H1 (cell line): ENCODE data around the gene ARL14. TPM values are rescaled to one million over a fixed set of nuclear protein-coding genes. Genes with fewer than 3 reads are reported as not detected.

Source experiments
- CTCF ChIA-PET: fragments of 300-600 bp; sonication (Branson Sonifier 250); formaldehyde crosslinking; loops from one replicate; lab custom pipeline; 2021; ENCODE audit not compliant: partially characterized antibody; lab: Charles Lee
- POLR2A ChIA-PET: fragments of 300-600 bp; sonication (Branson Sonifier 250); formaldehyde crosslinking; loops from one replicate; lab custom pipeline; 2021; ENCODE audit warnings: inconsistent platforms; ENCODE audit not compliant: partially characterized antibody; lab: Charles Lee
- DNase-seq, 2 experiments: peaks; one replicate each; pipeline versions ENCODE4 v3.0.0 to v3.0.0-alpha.2; 2010 to 2022; ENCODE audit warnings: low spot score in 2 of 2, low read depth in 1 of 2, mixed read lengths in 1 of 2
- FAIRE-seq: peaks from 2 replicates; lab custom pipeline; 2011; peaks lifted over from hg19 to GRCh38; lab: Jason Lieb, UNC
- H2AFZ ChIP-seq: 2 replicates; pipeline ENCODE4 v1.8.1; 2012; ENCODE audit warnings: low read length, inconsistent platforms
- H2AK5ac ChIP-seq: 2 replicates; pipeline ENCODE4 v1.6.1; 2013; ENCODE audit warnings: low read depth, low read length
- H2BK120ac ChIP-seq: replicated peaks from 2 replicates; pipeline ENCODE3; 2013; ENCODE audit warnings: low read depth, low read length, inconsistent platforms
- H2BK12ac ChIP-seq: 2 replicates; pipeline ENCODE4 v1.6.1; 2013; ENCODE audit warnings: low read depth, low read length
- H2BK15ac ChIP-seq: 2 replicates; pipeline ENCODE4 v1.6.1; 2013; ENCODE audit warnings: low read length
- H2BK20ac ChIP-seq: 2 replicates; pipeline ENCODE4 v1.6.1; 2013; ENCODE audit warnings: low read length
- H2BK5ac ChIP-seq: 2 replicates; pipeline ENCODE4 v1.6.1; 2013; ENCODE audit warnings: low read depth, low read length
- H3K14ac ChIP-seq: 2 replicates; pipeline ENCODE4 v1.6.1; 2013; ENCODE audit warnings: inconsistent platforms; ENCODE audit not compliant: insufficient read length
- H3K18ac ChIP-seq: 2 replicates; pipeline ENCODE4 v1.6.1; 2013; ENCODE audit warnings: low read length; ENCODE audit errors: extremely low read depth
- H3K23ac ChIP-seq: 2 replicates; pipeline ENCODE4 v1.6.1; 2013; ENCODE audit warnings: inconsistent platforms; ENCODE audit not compliant: insufficient read length
- H3K23me2 ChIP-seq: 2 replicates; pipeline ENCODE4 v1.6.1; 2013; ENCODE audit warnings: low read depth, low read length
- H3K27ac ChIP-seq: 2 replicates; pipeline ENCODE4 v1.6.1; 2011; ENCODE audit warnings: low read depth, low read length, inconsistent platforms
- H3K27me3 ChIP-seq, 4 experiments: replicated peaks in 1 of 4; 1 replicate in 1 of 4; 2 replicates in 3 of 4; pipeline versions ENCODE4 v1.6.1 to v1.8.1; 2011 to 2013; ENCODE audit warnings: low read length in 3 of 4, mild to moderate bottlenecking in 3 of 4, inconsistent platforms in 2 of 4, mixed read lengths in 2 of 4, moderate library complexity in 1 of 4; ENCODE audit not compliant: control insufficient read depth in 3 of 4, insufficient read depth in 3 of 4; ENCODE audit errors: extremely low read depth in 1 of 4
- H3K36me3 ChIP-seq, 4 experiments: 2 replicates each; pipeline versions ENCODE4 v1.6.1 to v1.8.1; 2011 to 2013; ENCODE audit warnings: mild to moderate bottlenecking in 4 of 4, low read length in 3 of 4, moderate library complexity in 2 of 4, control low read depth in 1 of 4, inconsistent platforms in 1 of 4; ENCODE audit not compliant: insufficient read depth in 4 of 4, control insufficient read depth in 2 of 4
- H3K4ac ChIP-seq: replicated peaks from 2 replicates; pipeline ENCODE3; 2013; ENCODE audit warnings: low read length, low read depth, mixed read lengths, inconsistent platforms; ENCODE audit not compliant: insufficient read length
- H3K4me1 ChIP-seq, 4 experiments: replicated peaks in 1 of 4; 1 replicate in 1 of 4; 2 replicates in 3 of 4; pipeline versions ENCODE4 v1.6.1 to v1.8.1; 2011 to 2013; ENCODE audit warnings: low read length in 3 of 4, inconsistent platforms in 2 of 4, mixed read lengths in 1 of 4; ENCODE audit not compliant: insufficient read depth in 4 of 4, control insufficient read depth in 3 of 4
- H3K4me2 ChIP-seq, 2 experiments: 2 replicates each; pipeline versions ENCODE4 v1.6.1 to v1.8.1; 2011 to 2013; ENCODE audit warnings: low read depth in 2 of 2, low read length in 2 of 2, control low read depth in 1 of 2, inconsistent platforms in 1 of 2, mild to moderate bottlenecking in 1 of 2; ENCODE audit not compliant: insufficient read depth in 1 of 2
- H3K4me3 ChIP-seq, 4 experiments: fragments of 200-600, 300-600 bp in 1 of 4; sonication (generic), shearing (Covaris generic), sonication (Bioruptor Twin) in 1 of 4; 2 replicates each; pipeline versions ENCODE4 v1.5.1 to v1.8.1; 2011 to 2016; ENCODE audit warnings: low read length in 4 of 4, low read depth in 3 of 4, control low read depth in 2 of 4, inconsistent platforms in 2 of 4, mild to moderate bottlenecking in 2 of 4, mixed read lengths in 1 of 4, moderate library complexity in 1 of 4; ENCODE audit not compliant: insufficient read depth in 2 of 4; ENCODE audit errors: extremely low read depth in 1 of 4
- H3K56ac ChIP-seq: replicated peaks from 2 replicates; pipeline ENCODE3; 2013; ENCODE audit warnings: low read depth, mild to moderate bottlenecking, mixed read lengths, low read length, inconsistent platforms; ENCODE audit not compliant: insufficient read length
- H3K79me1 ChIP-seq: 2 replicates; pipeline ENCODE4 v1.6.1; 2013; ENCODE audit warnings: low read depth, low read length, control low read depth
- H3K79me2 ChIP-seq, 2 experiments: 2 replicates each; pipeline versions ENCODE4 v1.6.1 to v1.8.1; 2012 to 2013; ENCODE audit warnings: low read length in 2 of 2, mild to moderate bottlenecking in 2 of 2, inconsistent platforms in 1 of 2; ENCODE audit not compliant: insufficient read depth in 2 of 2, control insufficient read depth in 1 of 2
- H3K9ac ChIP-seq, 4 experiments: replicated peaks in 1 of 4; 1 replicate in 1 of 4; 2 replicates in 3 of 4; pipeline versions ENCODE4 v1.6.1 to v1.8.1; 2011 to 2013; ENCODE audit warnings: low read depth in 3 of 4, low read length in 3 of 4, control low read depth in 2 of 4, mild to moderate bottlenecking in 2 of 4, moderate library complexity in 2 of 4, inconsistent platforms in 1 of 4; ENCODE audit errors: extremely low read depth in 1 of 4
- H3K9me3 ChIP-seq, 2 experiments: 2 replicates each; pipeline versions ENCODE4 v1.6.1 to v1.8.1; 2012 to 2013; ENCODE audit warnings: mild to moderate bottlenecking in 2 of 2, moderate library complexity in 2 of 2, control low read depth in 1 of 2, inconsistent platforms in 1 of 2, low read depth in 1 of 2, low read length in 1 of 2, mixed read lengths in 1 of 2; ENCODE audit not compliant: insufficient read depth in 2 of 2
- H4K20me1 ChIP-seq, 2 experiments: replicated peaks in 1 of 2; 2 replicates each; pipeline versions ENCODE3 to v1.8.1; 2011 to 2013; ENCODE audit warnings: inconsistent platforms in 2 of 2, low read length in 2 of 2, mild to moderate bottlenecking in 1 of 2; ENCODE audit not compliant: insufficient read depth in 2 of 2, control insufficient read depth in 1 of 2
- H4K5ac ChIP-seq: 2 replicates; pipeline ENCODE4 v1.6.1; 2013; ENCODE audit warnings: low read length, low read depth, mixed read lengths, inconsistent platforms; ENCODE audit not compliant: insufficient read length
- H4K8ac ChIP-seq: 2 replicates; pipeline ENCODE4 v1.8.0; 2013; ENCODE audit warnings: mild to moderate bottlenecking, moderate library complexity, low read length, inconsistent platforms; ENCODE audit not compliant: insufficient read depth; ENCODE audit errors: extremely low read depth
- H4K91ac ChIP-seq: replicated peaks from 2 replicates; pipeline ENCODE3; 2013; ENCODE audit warnings: low read length, mixed read lengths, inconsistent platforms; ENCODE audit not compliant: insufficient read length
- BCL11A ChIP-seq, 2 experiments: IDR thresholded peaks; one replicate each; pipeline ENCODE4 v1.6.1; 2011; ENCODE audit warnings: low read depth in 2 of 2, low read length in 2 of 2, mild to moderate bottlenecking in 2 of 2
- CBX5 ChIP-seq: fragments of 300-800, 300-1000 bp; sonication (generic); IDR thresholded peaks from 2 replicates; pipeline ENCODE4 v1.7.1; 2016; ENCODE audit warnings: antibody characterized with exemption, low read length, low read depth
- CHD2 ChIP-seq: IDR thresholded peaks from 2 replicates; pipeline ENCODE4 v1.6.1; 2012; ENCODE audit warnings: low read length, improper control_type of control experiment
- CTBP2 ChIP-seq: IDR thresholded peaks from 2 replicates; pipeline ENCODE4 v1.7.0; 2011; ENCODE audit warnings: borderline replicate concordance, mild to moderate bottlenecking, moderate library complexity, mixed read lengths, low read length; ENCODE audit not compliant: insufficient read depth, insufficient read length
- JUN ChIP-seq: IDR thresholded peaks from 2 replicates; pipeline ENCODE4 v1.6.1; 2011; ENCODE audit warnings: low read depth, mild to moderate bottlenecking, improper control_type of control experiment, low read length
- KDM4A ChIP-seq: IDR thresholded peaks from one replicate; pipeline ENCODE4 v1.7.1; 2012; ENCODE audit warnings: low read depth, mild to moderate bottlenecking, moderate library complexity, low read length, inconsistent platforms; ENCODE audit not compliant: severe bottlenecking
- KDM5A ChIP-seq: fragments of 200-600 bp; IDR thresholded peaks from 2 replicates; pipeline ENCODE4 v1.7.1; 2012; ENCODE audit warnings: mild to moderate bottlenecking, low read length, inconsistent platforms, mixed read lengths
- POU5F1 ChIP-seq: IDR thresholded peaks from 2 replicates; pipeline ENCODE4 v1.6.1; 2011; ENCODE audit warnings: low read depth, mild to moderate bottlenecking, low read length, moderate library complexity
- RXRA ChIP-seq: IDR thresholded peaks from 2 replicates; pipeline ENCODE4 v1.6.1; 2011; ENCODE audit warnings: low read depth, mild to moderate bottlenecking, low read length, moderate library complexity; ENCODE audit not compliant: insufficient read depth
- SIN3A ChIP-seq, 2 experiments: IDR thresholded peaks in 1 of 2; conservative IDR thresholded peaks in 1 of 2; 2 replicates each; pipeline ENCODE4 v1.6.1; 2011 to 2012; ENCODE audit warnings: low read length in 2 of 2, improper control_type of control experiment in 1 of 2, low read depth in 1 of 2, mild to moderate bottlenecking in 1 of 2
- SP2 ChIP-seq: IDR thresholded peaks from 2 replicates; pipeline ENCODE4 v1.6.1; 2012; ENCODE audit warnings: mild to moderate bottlenecking, low read length, inconsistent platforms
- SP4 ChIP-seq: IDR thresholded peaks from 2 replicates; pipeline ENCODE4 v1.6.1; 2012; ENCODE audit warnings: low read length, inconsistent platforms
- TCF12 ChIP-seq: IDR thresholded peaks from 2 replicates; pipeline ENCODE4 v1.6.1; 2011; ENCODE audit warnings: low read depth, mild to moderate bottlenecking, low read length
- USF2 ChIP-seq: IDR thresholded peaks from 2 replicates; pipeline ENCODE4 v1.6.1; 2011; ENCODE audit warnings: low read length, improper control_type of control experiment
- WGBS, 2 experiments: shearing (Covaris generic) in 1 of 2; methylation state at CpG; one replicate each; pipeline versions ENCODE4 v1.1.6 to v1.1.7; 2013 to 2015; ENCODE audit warnings: low lambda C conversion rate in 2 of 2, mixed read lengths in 2 of 2, inconsistent platforms in 1 of 2, low coverage in 1 of 2, missing lambda C conversion rate in 1 of 2; ENCODE audit not compliant: insufficient replicate concordance in 2 of 2, insufficient coverage in 1 of 2, insufficient read length in 1 of 2; ENCODE audit errors: extremely low coverage in 1 of 2, missing lambda C conversion rate in 1 of 2; 5-methylcytosine and 5-hydroxymethylcytosine counted together
- polyA plus RNA-seq, 7 experiments: library from polyadenylated mRNA; depleted of rRNA in 3 of 7; stranded (reverse) in 5 of 7; unstranded in 2 of 7; fragments of >200 nt in 5 of 7; fragments of 200-250 nt in 2 of 7; gene quantifications; 1 replicate in 5 of 7; 2 replicates in 1 of 7; 4 replicates in 1 of 7; pipeline versions ENCODE4 v1.2.1 to v1.2.3, GENCODE V29; 2011 to 2013; ENCODE audit warnings: missing spikeins in 2 of 7, mixed read lengths in 2 of 7
- total RNA-seq: library from RNA; stranded (reverse); fragmentation: NEBNext Ultra II Directional; extraction: Animal tissue kit (Norgen Biotek cat#: 25700); gene quantifications from 2 replicates; pipeline ENCODE4 v1.2.1, GENCODE V29; 2021

ARL14 gene
- total and polyA plus RNA-seq, 2 of the 8 experiments (the other 6 are each of a cell fraction or from before 2014, with no cell fraction given) = not detected

- Histone ChIP-seq H2AK5ac (no peak overlapping the region), H2BK120ac (no peak overlapping the region), H4K91ac (no peak overlapping the region), H2BK15ac (no peak overlapping the region), H4K20me1 (no peaks in the 10 kb centered on the region), H3K9me3 (no peaks in the 10 kb centered on the region), H3K4me3 (no peak overlapping the region), H2AFZ (no peak overlapping the region), H3K4ac (no peak overlapping the region), H3K4me2 (no peak overlapping the region), H3K18ac (no peak overlapping the region), H3K23me2 (no peaks in the 10 kb centered on the region), H4K8ac (no peak overlapping the region), H3K9ac (no peak overlapping the region), H3K56ac (no peak overlapping the region), H2BK5ac (no peak overlapping the region), H3K27ac (no peak overlapping the region), H4K5ac (no peak overlapping the region), H2BK12ac (no peak overlapping the region), H3K36me3 (no peaks in the 10 kb centered on the region), H2BK20ac (no peak overlapping the region), H3K23ac (no peak overlapping the region), H3K79me2 (no peaks in the 10 kb centered on the region), H3K14ac (no peak overlapping the region), H3K79me1 (no peaks in the 10 kb centered on the region), H3K4me1 (peaks cover 0 to 4% (median 0%) of the 10 kb centered on the region in 4 experiments; a peak in 3 of 7 replicates), H3K27me3 (no peaks in the 10 kb centered on the region)
- 88% methylated on average over 2 of the region's 2 CpGs; no CpG with 5 or more reads in 1 of the 2 experiments for WGBS, 2 experiments
- ChIA-PET CTCF (interaction anchor here (0.6 to 1.6 kb wide), 6 partner anchors 9 to 42 kb away, joined by 3 to 5 read pairs (median 3); no protein-coding TSS in a partner anchor), POLR2A (no interaction called here)
- DNase-seq (no peak), FAIRE-seq (no peak)
- TF ChIP-seq TCF12 (no peak), KDM5A (no peak), SP2 (no peak), USF2 (no peak), CBX5 (no peak), POU5F1 (no peak), CTBP2 (no peak), KDM4A (no peak), BCL11A (IDR thresholded peaks at IDR 0.05; ENCODE audit: low read depth in 2 of 2, low read length in 2 of 2) (no peak), SP4 (no peak), SIN3A (conservative IDR thresholded peaks at IDR 0.05 in 1 of 2, IDR thresholded peaks at IDR 0.05 in 1 of 2; ENCODE audit: low read depth in 1 of 2, low read length in 2 of 2) (no peak), CHD2 (no peak), RXRA (no peak), JUN (no peak)
Observed at GRCh38 chr3:160644491-160644890, 32.5 kb upstream of the ARL14 start.
